H9 (cell line): ENCODE results near the gene BTRC. TPM values are rescaled to one million over a fixed set of nuclear protein-coding genes. Genes with fewer than 3 reads are reported as not detected.

Source experiments
- DNase-seq: peaks from one replicate; pipeline ENCODE4 v3.0.0-alpha.2; 2017
- H2AFZ ChIP-seq: one replicate; pipeline ENCODE4 v1.6.1; 2013; ENCODE audit warnings: mild to moderate bottlenecking, low read length, control low read depth, moderate library complexity
- H2AK5ac ChIP-seq: 2 replicates; pipeline ENCODE4 v1.6.1; 2013; ENCODE audit warnings: low read length, control low read depth, mixed read lengths; ENCODE audit not compliant: insufficient read length
- H2BK120ac ChIP-seq: one replicate; pipeline ENCODE4 v1.6.1; 2013; ENCODE audit warnings: low read depth, mild to moderate bottlenecking, low read length, control low read depth, inconsistent platforms; ENCODE audit not compliant: poor library complexity, severe bottlenecking
- H2BK12ac ChIP-seq: 2 replicates; pipeline ENCODE4 v1.6.1; 2013; ENCODE audit warnings: low read length, control low read depth, mixed read lengths, low read depth; ENCODE audit not compliant: insufficient read length
- H2BK15ac ChIP-seq: 2 replicates; pipeline ENCODE4 v1.6.1; 2013; ENCODE audit warnings: low read depth, low read length, control low read depth
- H2BK20ac ChIP-seq: one replicate; pipeline ENCODE4 v1.6.1; 2013; ENCODE audit warnings: low read depth, mild to moderate bottlenecking, low read length, control low read depth, inconsistent platforms; ENCODE audit not compliant: poor library complexity, severe bottlenecking
- H2BK5ac ChIP-seq: 2 replicates; pipeline ENCODE4 v1.6.1; 2013; ENCODE audit warnings: low read length, control low read depth, mixed read lengths; ENCODE audit not compliant: insufficient read length
- H3K14ac ChIP-seq: 2 replicates; pipeline ENCODE4 v1.6.1; 2013; ENCODE audit warnings: low read length, control low read depth; ENCODE audit not compliant: insufficient read depth
- H3K18ac ChIP-seq: 2 replicates; pipeline ENCODE4 v1.6.1; 2013; ENCODE audit warnings: low read depth, mild to moderate bottlenecking, mixed read lengths, low read length, control low read depth; ENCODE audit not compliant: insufficient read length
- H3K23ac ChIP-seq: 2 replicates; pipeline ENCODE4 v1.6.1; 2013; ENCODE audit warnings: low read length, control low read depth, mixed read lengths, low read depth; ENCODE audit not compliant: insufficient read length
- H3K23me2 ChIP-seq: 2 replicates; pipeline ENCODE4 v1.6.1; 2013; ENCODE audit warnings: low read depth, mild to moderate bottlenecking, mixed read lengths, low read length, control low read depth; ENCODE audit not compliant: insufficient read length, poor library complexity, severe bottlenecking
- H3K27ac ChIP-seq: 2 replicates; pipeline ENCODE4 v1.5.1; 2013; ENCODE audit warnings: low read length, control low read depth, mixed read lengths, low read depth; ENCODE audit not compliant: insufficient read length
- H3K27me3 ChIP-seq: 2 replicates; pipeline ENCODE4 v1.6.1; 2013; ENCODE audit warnings: low read length, control low read depth, inconsistent platforms; ENCODE audit not compliant: insufficient read depth
- H3K4ac ChIP-seq: 2 replicates; pipeline ENCODE4 v1.6.1; 2013; ENCODE audit warnings: low read depth, mild to moderate bottlenecking, control low read depth, inconsistent platforms, low read length, moderate library complexity
- H3K4me1 ChIP-seq: 2 replicates; pipeline ENCODE4 v1.6.1; 2013; ENCODE audit warnings: low read length, control low read depth, inconsistent platforms; ENCODE audit not compliant: insufficient read depth
- H3K4me2 ChIP-seq: 2 replicates; pipeline ENCODE4 v1.6.1; 2013; ENCODE audit warnings: low read length, control low read depth, mixed read lengths; ENCODE audit not compliant: insufficient read length, insufficient read depth
- H3K56ac ChIP-seq: 2 replicates; pipeline ENCODE4 v1.6.1; 2013; ENCODE audit warnings: low read depth, mild to moderate bottlenecking, mixed read lengths, low read length, control low read depth; ENCODE audit not compliant: insufficient read length
- H3K79me1 ChIP-seq: 2 replicates; pipeline ENCODE4 v1.6.1; 2013; ENCODE audit warnings: low read depth, mild to moderate bottlenecking, moderate library complexity, low read length, control low read depth, inconsistent platforms; ENCODE audit not compliant: insufficient read depth, poor library complexity, severe bottlenecking
- H3K79me2 ChIP-seq: 2 replicates; pipeline ENCODE4 v1.6.1; 2013; ENCODE audit warnings: low read length, control low read depth, inconsistent platforms; ENCODE audit not compliant: insufficient read depth
- H3K9ac ChIP-seq: 2 replicates; pipeline ENCODE4 v1.6.1; 2013; ENCODE audit warnings: low read length, control low read depth, mixed read lengths; ENCODE audit not compliant: insufficient read length; ENCODE audit errors: extremely low read depth
- H3K9me3 ChIP-seq: one replicate; pipeline ENCODE4 v1.6.1; 2013; ENCODE audit warnings: low read depth, low read length, inconsistent platforms; ENCODE audit not compliant: control insufficient read depth
- H3T11ph ChIP-seq: one replicate; pipeline ENCODE4 v1.6.1; 2013; ENCODE audit warnings: mild to moderate bottlenecking, low read length, control low read depth, inconsistent platforms
- H4K20me1 ChIP-seq: one replicate; pipeline ENCODE4 v1.6.1; 2013; ENCODE audit not compliant: control insufficient read depth, insufficient read length, insufficient read depth
- H4K5ac ChIP-seq: 2 replicates; pipeline ENCODE4 v1.6.1; 2013; ENCODE audit warnings: low read depth, mild to moderate bottlenecking, mixed read lengths, low read length, control low read depth; ENCODE audit not compliant: insufficient read length
- H4K8ac ChIP-seq: replicated peaks from 2 replicates; pipeline ENCODE4 v1.6.1; 2013; ENCODE audit warnings: low read length, control low read depth, mixed read lengths, low read depth; ENCODE audit not compliant: insufficient read length
- H4K91ac ChIP-seq: 2 replicates; pipeline ENCODE4 v1.6.1; 2013; ENCODE audit warnings: low read depth, mild to moderate bottlenecking, moderate library complexity, mixed read lengths, low read length, control low read depth; ENCODE audit not compliant: insufficient read length
- H3K27ac Mint-ChIP-seq, 3 experiments: 2 replicates in 2 of 3; 3 replicates in 1 of 3; pipeline ENCODE4 v1.8.0; 2020 to 2021; ENCODE audit warnings: mixed read lengths in 3 of 3, mild to moderate bottlenecking in 1 of 3, moderate library complexity in 1 of 3
- H3K27me3 Mint-ChIP-seq: 2 replicates; pipeline ENCODE4 v1.8.0; 2021; ENCODE audit warnings: low read depth, mild to moderate bottlenecking, moderate library complexity, mixed read lengths
- H3K36me3 Mint-ChIP-seq, 3 experiments: 2 replicates in 2 of 3; 3 replicates in 1 of 3; pipeline ENCODE4 v1.8.0; 2020 to 2021; ENCODE audit warnings: low read depth in 3 of 3, mixed read lengths in 3 of 3; ENCODE audit not compliant: insufficient read depth in 1 of 3
- H3K4me1 Mint-ChIP-seq, 2 experiments: 2 replicates each; pipeline ENCODE4 v1.8.0; 2020; ENCODE audit warnings: mixed read lengths in 2 of 2
- H3K4me3 Mint-ChIP-seq, 2 experiments: 2 replicates in 1 of 2; 3 replicates in 1 of 2; pipeline ENCODE4 v1.8.0; 2020 to 2021; ENCODE audit warnings: mild to moderate bottlenecking in 2 of 2, mixed read lengths in 2 of 2, moderate library complexity in 1 of 2
- H3K9me3 Mint-ChIP-seq, 2 experiments: 2 replicates in 1 of 2; 3 replicates in 1 of 2; pipeline ENCODE4 v1.8.0; 2020; ENCODE audit warnings: mild to moderate bottlenecking in 2 of 2, mixed read lengths in 2 of 2, moderate library complexity in 1 of 2
- WGBS: extraction: QIAGEN DNeasy Blood & Tissue Kit; methylation state at CpG from one replicate; pipeline ENCODE4 v1.1.7; 2013; ENCODE audit warnings: missing lambda C conversion rate, low lambda C conversion rate, mixed read lengths; ENCODE audit not compliant: insufficient read length; ENCODE audit errors: extremely low coverage; 5-methylcytosine and 5-hydroxymethylcytosine counted together
- total RNA-seq: library from RNA; stranded (reverse); gene quantifications from 2 replicates; pipeline ENCODE4 v1.2.1, GENCODE V29; 2021
- TF ChIP-seq, protein P1 (sequence below): fragments of 200-600 bp; sonication (generic); conservative IDR thresholded peaks from 3 replicates; pipeline ENCODE4 v1.8.0; 2021; ENCODE audit warnings: antibody characterized with exemption, mild to moderate bottlenecking

The BTRC gene
- total RNA-seq, 1 experiment from 2014 or later, result 24.2 TPM

DNA sequence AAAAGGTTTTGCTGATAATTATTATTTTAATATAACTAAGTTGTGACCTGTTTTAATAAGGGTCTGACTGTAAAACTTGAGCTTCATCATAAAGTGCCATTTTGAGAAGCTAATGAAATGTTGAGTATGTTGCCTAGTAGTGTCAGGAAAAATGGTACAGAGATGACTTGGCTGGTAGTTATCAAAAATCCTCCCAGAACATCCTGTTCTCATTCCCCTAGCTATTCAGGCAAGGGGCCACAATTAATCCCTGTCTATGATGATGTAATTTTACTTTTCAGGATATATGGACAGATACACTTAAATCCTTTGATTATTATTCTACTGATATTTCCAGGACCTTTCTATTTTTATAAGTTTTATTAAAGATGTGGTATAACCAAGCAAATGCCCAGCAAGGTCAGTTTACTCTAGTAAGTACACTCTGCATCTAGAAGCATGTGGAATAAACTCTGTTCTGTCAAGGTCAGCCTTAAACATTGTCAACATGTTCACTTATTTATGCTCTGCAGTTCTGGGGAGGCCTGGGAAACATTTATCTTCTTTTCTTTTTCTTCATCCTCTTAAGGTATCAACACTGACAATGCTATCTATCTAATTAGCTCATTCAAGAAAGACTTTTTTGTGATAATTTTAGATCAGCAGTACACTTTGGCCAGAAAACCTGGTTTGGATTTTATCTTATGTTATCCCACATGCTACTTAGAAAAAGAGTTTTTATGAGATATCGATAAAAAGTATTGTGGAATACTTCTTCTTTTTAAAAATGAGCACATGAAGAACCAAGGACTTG lies 32.1 kb downstream of the BTRC start:
- Mint-ChIP-seq H3K9me3 (no peaks in the 10 kb centered on the region), H3K27ac (no peak overlapping the region), H3K4me1 (no peaks in the 10 kb centered on the region), H3K4me3 (no peak overlapping the region), H3K36me3 (no peaks in the 10 kb centered on the region), H3K27me3 (no peaks in the 10 kb centered on the region)
- Histone ChIP-seq H3K4ac (no peak overlapping the region), H2BK20ac (no peak overlapping the region), H3K56ac (no peak overlapping the region), H3K9me3 (no peaks in the 10 kb centered on the region), H3K4me2 (no peak overlapping the region), H3T11ph (no peak overlapping the region), H3K27me3 (no peaks in the 10 kb centered on the region), H4K91ac (no peak overlapping the region), H3K14ac (no peak overlapping the region), H3K18ac (no peak overlapping the region), H3K79me1 (no peaks in the 10 kb centered on the region), H4K20me1 (no peaks in the 10 kb centered on the region), H3K4me1 (no peaks in the 10 kb centered on the region), H3K27ac (no peak overlapping the region), H2AFZ (no peak overlapping the region), H4K8ac (no peak overlapping the region), H2BK12ac (no peak overlapping the region), H3K23me2 (no peaks in the 10 kb centered on the region), H4K5ac (no peak overlapping the region), H3K79me2 (no peaks in the 10 kb centered on the region; the same call in 1 of the 2 replicates), H2AK5ac (no peak overlapping the region), H2BK15ac (no peak overlapping the region), H3K9ac (no peak overlapping the region), H2BK5ac (no peak overlapping the region), H3K23ac (no peak overlapping the region), H2BK120ac (no peak overlapping the region)
- no peak for DNase-seq
- TF ChIP-seq, protein P1, sequence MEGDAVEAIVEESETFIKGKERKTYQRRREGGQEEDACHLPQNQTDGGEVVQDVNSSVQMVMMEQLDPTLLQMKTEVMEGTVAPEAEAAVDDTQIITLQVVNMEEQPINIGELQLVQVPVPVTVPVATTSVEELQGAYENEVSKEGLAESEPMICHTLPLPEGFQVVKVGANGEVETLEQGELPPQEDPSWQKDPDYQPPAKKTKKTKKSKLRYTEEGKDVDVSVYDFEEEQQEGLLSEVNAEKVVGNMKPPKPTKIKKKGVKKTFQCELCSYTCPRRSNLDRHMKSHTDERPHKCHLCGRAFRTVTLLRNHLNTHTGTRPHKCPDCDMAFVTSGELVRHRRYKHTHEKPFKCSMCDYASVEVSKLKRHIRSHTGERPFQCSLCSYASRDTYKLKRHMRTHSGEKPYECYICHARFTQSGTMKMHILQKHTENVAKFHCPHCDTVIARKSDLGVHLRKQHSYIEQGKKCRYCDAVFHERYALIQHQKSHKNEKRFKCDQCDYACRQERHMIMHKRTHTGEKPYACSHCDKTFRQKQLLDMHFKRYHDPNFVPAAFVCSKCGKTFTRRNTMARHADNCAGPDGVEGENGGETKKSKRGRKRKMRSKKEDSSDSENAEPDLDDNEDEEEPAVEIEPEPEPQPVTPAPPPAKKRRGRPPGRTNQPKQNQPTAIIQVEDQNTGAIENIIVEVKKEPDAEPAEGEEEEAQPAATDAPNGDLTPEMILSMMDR, result no peak
- WGBS, result no CpG with 5 or more reads among the region's 1 CpG
